ENCODE measurements around the gene GRIN2C. TPM values are rescaled to one million over a fixed set of nuclear protein-coding genes. Genes with fewer than 3 reads are reported as not detected.

The GRIN2C gene
- total and polyA plus RNA-seq, 4 donors: 0.01 to 0.03 (median 0.02) TPM; not detected in 1

DNA sequence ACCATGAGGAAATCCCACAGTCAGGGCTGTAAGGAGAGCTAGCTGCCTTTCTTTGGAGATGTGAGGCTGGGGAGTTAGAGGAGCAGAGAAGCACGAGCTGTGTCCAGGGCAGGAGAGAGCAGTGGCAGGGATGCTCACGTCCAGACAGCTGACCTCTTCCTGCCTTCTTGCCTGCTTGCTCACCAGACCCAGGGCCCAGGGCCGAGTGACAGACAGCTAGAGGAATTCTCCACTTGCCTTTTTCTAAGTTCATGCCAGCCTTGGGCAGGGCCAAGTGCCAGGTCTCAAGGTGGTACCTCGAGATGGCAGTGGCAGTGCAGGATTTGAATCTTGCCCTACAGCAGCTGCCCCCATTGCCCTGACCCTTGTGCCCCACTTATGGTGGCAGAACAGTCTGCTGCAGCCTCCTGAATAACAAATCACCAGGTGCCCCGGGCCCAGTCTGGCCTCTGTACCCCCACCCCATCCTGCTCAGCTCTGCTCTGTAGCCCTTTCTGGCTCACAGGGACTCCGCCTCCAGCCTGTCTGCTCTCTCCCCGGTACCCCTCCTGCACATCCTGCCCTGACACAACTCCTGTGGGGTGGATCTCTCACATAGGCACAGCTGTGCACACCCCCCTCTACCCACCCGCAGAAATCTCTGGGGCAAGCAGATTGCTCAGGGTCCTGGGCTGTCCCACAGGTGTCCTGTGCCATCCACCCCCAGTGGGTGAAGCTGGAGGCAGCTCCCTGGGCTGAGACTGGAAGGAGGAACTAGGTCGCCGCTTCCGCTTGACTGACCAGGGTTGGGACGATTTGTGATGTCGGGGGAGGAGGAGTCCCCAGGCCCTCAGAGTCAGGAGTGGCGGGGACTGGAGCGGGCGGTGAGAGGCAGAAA is 25.9 kb downstream of the GRIN2C start:
- Histone ChIP-seq H3K27ac (ENCODE audit: low read depth in 1 of 2, low read length in 1 of 2) (no peak overlapping the region), H3K9me3 (ENCODE audit: control insufficient read depth in 4 of 4, insufficient read depth in 3 of 4, low read length in 3 of 4) (no peaks in the 10 kb centered on the region), H3K36me3 (ENCODE audit: control insufficient read depth in 4 of 4, insufficient read depth in 4 of 4, low read length in 4 of 4) (peaks cover 0 to 33% (median 0%) of the 10 kb centered on the region in 4 donors), H3K4me1 (ENCODE audit: control insufficient read depth in 5 of 5, insufficient read depth in 5 of 5, low read length in 5 of 5) (no peaks in the 10 kb centered on the region), H3K9ac (ENCODE audit: insufficient read depth in 1 of 2, low read length in 2 of 2) (no peak overlapping the region), H3K4me3 (no peak overlapping the region), H3K27me3 (ENCODE audit: control insufficient read depth in 3 of 3, insufficient read depth in 3 of 3, low read length in 2 of 3) (no peaks in the 10 kb centered on the region)
- ATAC-seq (ENCODE audit: insufficient read depth, low FRiP score) (no peak), DNase-seq (no peak)
- 64 to 71% methylated on average over 16 of the region's 16 CpGs for WGBS, 2 donors
- TF ChIP-seq, protein P1, sequence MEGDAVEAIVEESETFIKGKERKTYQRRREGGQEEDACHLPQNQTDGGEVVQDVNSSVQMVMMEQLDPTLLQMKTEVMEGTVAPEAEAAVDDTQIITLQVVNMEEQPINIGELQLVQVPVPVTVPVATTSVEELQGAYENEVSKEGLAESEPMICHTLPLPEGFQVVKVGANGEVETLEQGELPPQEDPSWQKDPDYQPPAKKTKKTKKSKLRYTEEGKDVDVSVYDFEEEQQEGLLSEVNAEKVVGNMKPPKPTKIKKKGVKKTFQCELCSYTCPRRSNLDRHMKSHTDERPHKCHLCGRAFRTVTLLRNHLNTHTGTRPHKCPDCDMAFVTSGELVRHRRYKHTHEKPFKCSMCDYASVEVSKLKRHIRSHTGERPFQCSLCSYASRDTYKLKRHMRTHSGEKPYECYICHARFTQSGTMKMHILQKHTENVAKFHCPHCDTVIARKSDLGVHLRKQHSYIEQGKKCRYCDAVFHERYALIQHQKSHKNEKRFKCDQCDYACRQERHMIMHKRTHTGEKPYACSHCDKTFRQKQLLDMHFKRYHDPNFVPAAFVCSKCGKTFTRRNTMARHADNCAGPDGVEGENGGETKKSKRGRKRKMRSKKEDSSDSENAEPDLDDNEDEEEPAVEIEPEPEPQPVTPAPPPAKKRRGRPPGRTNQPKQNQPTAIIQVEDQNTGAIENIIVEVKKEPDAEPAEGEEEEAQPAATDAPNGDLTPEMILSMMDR (IDR thresholded peaks at IDR 0.05; ENCODE audit: control extremely low read depth, extremely low read depth): no peak

DNA sequence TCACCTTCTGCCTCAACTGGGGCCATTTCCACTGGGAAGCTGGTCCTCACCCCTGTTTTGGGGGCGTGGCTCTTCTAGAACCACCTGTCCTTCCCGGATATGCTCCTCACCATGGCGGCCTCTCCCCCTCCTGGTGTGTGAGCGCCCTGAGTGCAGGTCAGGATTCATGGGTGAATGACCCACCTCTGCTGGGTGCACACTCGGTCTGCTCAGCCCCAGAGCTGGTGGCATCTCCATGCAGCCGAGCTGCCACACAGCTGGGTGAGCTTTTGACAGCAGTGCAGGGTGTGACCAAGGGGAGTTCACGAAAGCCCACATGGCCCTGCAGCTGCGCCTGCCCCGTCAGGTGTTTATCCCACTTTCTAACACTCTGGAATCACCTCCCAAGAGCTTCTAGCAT is 27.3 kb downstream of the GRIN2C start:
- peaks cover 0 to 27% (median 0%) of the 10 kb centered on the region in 4 donors for H3K36me3 ChIP-seq (ENCODE audit: control insufficient read depth in 4 of 4, insufficient read depth in 4 of 4, low read length in 4 of 4)
- WGBS, 2 donors: 93 to 98% methylated on average over 9 of the region's 9 CpGs
- H3K27me3 ChIP-seq (ENCODE audit: control insufficient read depth in 3 of 3, insufficient read depth in 3 of 3, low read length in 2 of 3): no peaks in the 10 kb centered on the region
- DNase-seq: no peak
- no peaks in the 10 kb centered on the region for H3K4me1 ChIP-seq (ENCODE audit: control insufficient read depth in 5 of 5, insufficient read depth in 5 of 5, low read length in 5 of 5)
- no peaks in the 10 kb centered on the region for H3K9me3 ChIP-seq (ENCODE audit: control insufficient read depth in 4 of 4, insufficient read depth in 3 of 4, low read length in 3 of 4)
- no peak overlapping the region for H3K4me3 ChIP-seq
- ATAC-seq (ENCODE audit: insufficient read depth, low FRiP score): no peak
- H3K9ac ChIP-seq (ENCODE audit: insufficient read depth in 1 of 2, low read length in 2 of 2): no peak overlapping the region
- TF ChIP-seq, protein P1 (IDR thresholded peaks at IDR 0.05; ENCODE audit: control extremely low read depth, extremely low read depth): no peak
- H3K27ac ChIP-seq (ENCODE audit: low read depth in 1 of 2, low read length in 1 of 2): no peak overlapping the region

- Histone ChIP-seq H3K27me3 (ENCODE audit: control insufficient read depth in 3 of 3, insufficient read depth in 3 of 3, low read length in 2 of 3) (no peaks in the 10 kb centered on the region), H3K9me3 (ENCODE audit: control insufficient read depth in 4 of 4, insufficient read depth in 3 of 4, low read length in 3 of 4) (no peaks in the 10 kb centered on the region), H3K4me3 (no peak overlapping the region), H3K4me1 (ENCODE audit: control insufficient read depth in 5 of 5, insufficient read depth in 5 of 5, low read length in 5 of 5) (no peaks in the 10 kb centered on the region), H3K9ac (ENCODE audit: insufficient read depth in 1 of 2, low read length in 2 of 2) (no peak overlapping the region), H3K27ac (ENCODE audit: low read depth in 1 of 2, low read length in 1 of 2) (no peak overlapping the region), H3K36me3 (ENCODE audit: control insufficient read depth in 4 of 4, insufficient read depth in 4 of 4, low read length in 4 of 4) (peaks cover 0 to 23% (median 0%) of the 10 kb centered on the region in 4 donors)
- ATAC-seq (ENCODE audit: insufficient read depth, low FRiP score): no peak
- TF ChIP-seq, protein P1 (IDR thresholded peaks at IDR 0.05; ENCODE audit: control extremely low read depth, extremely low read depth): no peak
- WGBS, 2 donors: 86 to 89% methylated on average over 21 to 22 of the region's 22 CpGs
- no peak for DNase-seq
These were observed 28.1 kb downstream of the GRIN2C start for GRCh38 chr17:74831444-74832146.
